IMR-90 (cell line): Measurements from ENCODE around the gene DNAH3.
"Not testable (repeated sequence)": the region's sequence is repeated elsewhere in the genome, so short reads cannot be mapped to it uniquely, and the experiment has no call there.

Experiments
- CTCF ChIP-seq: conservative IDR thresholded peaks from 2 replicates; pipeline ENCODE4 v1.5.1; 2012; ENCODE audit warnings: mild to moderate bottlenecking, low read depth, low read length, improper control_type of control experiment
- MAZ ChIP-seq: IDR thresholded peaks from 2 replicates; pipeline ENCODE4 v1.6.1; 2012; ENCODE audit warnings: low read depth, mild to moderate bottlenecking, low read length, improper control_type of control experiment, moderate library complexity, borderline replicate concordance
- POLR2A ChIP-seq: IDR thresholded peaks from 2 replicates; pipeline ENCODE4 v1.6.1; 2012; ENCODE audit warnings: mild to moderate bottlenecking, low read depth, low read length
- RCOR1 ChIP-seq: IDR thresholded peaks from 2 replicates; pipeline ENCODE4 v1.6.1; 2012; ENCODE audit warnings: mild to moderate bottlenecking, low read length, improper control_type of control experiment; ENCODE audit not compliant: insufficient replicate concordance
- TF ChIP-seq, protein P1 (sequence below): fragments of 150-350 bp; IDR thresholded peaks from 2 replicates; pipeline ENCODE4 v1.6.1; 2016; ENCODE audit warnings: low read depth, mild to moderate bottlenecking, low read length, moderate library complexity, borderline replicate concordance

GRCh38 chr16:20929676-20930364, 220.8 kb downstream of the DNAH3 start:
- not testable (repeated sequence) for TF ChIP-seq CTCF, POLR2A, RCOR1, MAZ
- TF ChIP-seq, protein P1, sequence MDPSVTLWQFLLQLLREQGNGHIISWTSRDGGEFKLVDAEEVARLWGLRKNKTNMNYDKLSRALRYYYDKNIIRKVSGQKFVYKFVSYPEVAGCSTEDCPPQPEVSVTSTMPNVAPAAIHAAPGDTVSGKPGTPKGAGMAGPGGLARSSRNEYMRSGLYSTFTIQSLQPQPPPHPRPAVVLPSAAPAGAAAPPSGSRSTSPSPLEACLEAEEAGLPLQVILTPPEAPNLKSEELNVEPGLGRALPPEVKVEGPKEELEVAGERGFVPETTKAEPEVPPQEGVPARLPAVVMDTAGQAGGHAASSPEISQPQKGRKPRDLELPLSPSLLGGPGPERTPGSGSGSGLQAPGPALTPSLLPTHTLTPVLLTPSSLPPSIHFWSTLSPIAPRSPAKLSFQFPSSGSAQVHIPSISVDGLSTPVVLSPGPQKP, result not testable (repeated sequence)
